Measurements from ENCODE around the gene MRPL36.

MRPL36 gene

DNA sequence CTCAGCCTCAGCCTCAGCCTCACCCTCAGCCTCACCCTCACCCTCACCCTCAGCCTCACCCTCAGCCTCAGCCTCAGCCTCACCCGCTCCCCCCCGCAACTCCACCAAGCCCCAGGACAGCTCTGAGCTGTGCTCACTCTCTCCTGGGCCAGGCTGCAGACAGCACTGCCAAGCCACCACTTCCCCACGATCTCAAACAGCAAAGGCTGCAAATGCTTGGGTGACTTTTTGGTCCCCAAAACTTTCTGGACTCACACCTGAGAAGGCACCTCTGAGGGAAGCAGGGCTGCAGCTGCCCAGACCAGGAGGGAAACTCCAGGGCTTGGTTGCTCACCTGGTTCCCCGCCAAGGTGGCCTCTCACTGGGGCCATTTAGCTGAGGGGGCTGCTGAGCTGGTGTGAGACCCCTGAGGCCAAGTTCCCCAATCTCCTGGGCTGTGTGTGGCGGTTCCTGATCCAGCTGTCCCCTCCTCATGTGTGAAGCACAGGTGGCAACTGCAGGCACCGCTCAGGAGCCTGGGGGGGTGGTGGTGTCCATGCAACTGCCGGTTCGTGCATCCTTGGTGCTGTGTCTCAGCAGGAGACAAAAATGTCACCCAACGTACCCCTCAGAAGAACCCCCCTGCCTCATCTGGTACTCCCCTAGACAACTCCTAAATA, 17.8 kb downstream of the MRPL36 start:
- no peak overlapping the region for H3K27ac ChIP-seq (ENCODE audit: insufficient read depth, low read depth, low read length, poor library complexity, severe bottlenecking)
- H3K36me3 ChIP-seq (ENCODE audit: control insufficient read depth, insufficient read depth, low read length) = no peaks in the 10 kb centered on the region
- no peaks in the 10 kb centered on the region for H3K4me1 ChIP-seq (ENCODE audit: control insufficient read depth, insufficient read depth, low read length)
- no peaks in the 10 kb centered on the region for H3K9me3 ChIP-seq (ENCODE audit: control insufficient read depth, low read length)
- H3K27me3 ChIP-seq (ENCODE audit: control insufficient read depth, insufficient read depth, low read length, poor library complexity, severe bottlenecking) = no peaks in the 10 kb centered on the region
- 91 to 92% methylated on average over 9 of the region's 9 CpGs for WGBS, 2 experiments
- H3K4me3 ChIP-seq (ENCODE audit: insufficient read depth, low read depth, low read length) = no peak overlapping the region

DNA sequence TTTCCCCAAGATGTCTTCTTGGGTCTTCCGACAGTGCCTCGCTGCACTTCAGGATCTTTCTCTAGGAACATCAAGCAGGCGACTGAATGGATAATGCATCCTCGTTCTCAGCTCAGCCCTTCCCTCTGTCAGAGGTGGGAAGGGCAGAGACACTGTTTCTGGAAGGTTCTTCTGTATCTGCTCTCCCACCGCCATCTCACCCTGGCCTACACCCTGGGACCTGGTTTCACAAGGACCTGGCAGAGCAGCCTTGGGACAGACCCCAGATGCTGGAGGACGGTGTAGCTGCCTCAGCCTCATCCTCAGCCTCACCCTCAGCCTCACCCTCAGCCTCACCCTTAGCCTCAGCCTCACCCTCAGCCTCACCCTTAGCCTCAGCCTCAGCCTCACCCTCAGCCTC, 18.5 kb downstream of the MRPL36 start:
- Histone ChIP-seq H3K9me3 (ENCODE audit: control insufficient read depth, low read length) (no peaks in the 10 kb centered on the region), H3K4me1 (ENCODE audit: control insufficient read depth, insufficient read depth, low read length) (no peaks in the 10 kb centered on the region), H3K27ac (ENCODE audit: insufficient read depth, low read depth, low read length, poor library complexity, severe bottlenecking) (no peak overlapping the region), H3K27me3 (ENCODE audit: control insufficient read depth, insufficient read depth, low read length, poor library complexity, severe bottlenecking) (no peaks in the 10 kb centered on the region), H3K4me3 (ENCODE audit: insufficient read depth, low read depth, low read length) (no peak overlapping the region), H3K36me3 (ENCODE audit: control insufficient read depth, insufficient read depth, low read length) (no peaks in the 10 kb centered on the region)
- WGBS, 2 experiments = 95 to 97% methylated on average over 6 of the region's 6 CpGs

DNA sequence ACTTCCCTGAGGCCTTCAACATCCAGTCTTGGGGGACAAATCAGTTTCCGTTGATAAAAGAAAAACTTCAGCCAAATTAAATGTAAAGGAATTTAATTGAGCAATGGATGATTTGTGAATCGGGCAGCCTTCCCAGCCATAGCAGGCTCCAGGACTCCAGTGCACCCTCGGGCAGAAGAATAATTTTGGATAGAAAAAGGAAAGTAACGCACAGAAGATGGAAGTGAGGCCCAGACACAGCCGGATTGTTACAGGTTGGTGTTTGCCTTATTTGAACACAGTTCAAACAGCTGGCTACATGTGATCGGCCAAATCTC, 19.1 kb downstream of the MRPL36 start:
- whole genome bisulfite sequencing, 2 experiments = 94 to 95% methylated on average over 6 of the region's 6 CpGs
- Histone ChIP-seq H3K4me3 (ENCODE audit: insufficient read depth, low read depth, low read length) (no peak overlapping the region), H3K4me1 (ENCODE audit: control insufficient read depth, insufficient read depth, low read length) (no peaks in the 10 kb centered on the region), H3K9me3 (ENCODE audit: control insufficient read depth, low read length) (no peaks in the 10 kb centered on the region), H3K36me3 (ENCODE audit: control insufficient read depth, insufficient read depth, low read length) (no peaks in the 10 kb centered on the region), H3K27ac (ENCODE audit: insufficient read depth, low read depth, low read length, poor library complexity, severe bottlenecking) (no peak overlapping the region), H3K27me3 (ENCODE audit: control insufficient read depth, insufficient read depth, low read length, poor library complexity, severe bottlenecking) (no peaks in the 10 kb centered on the region)

DNA sequence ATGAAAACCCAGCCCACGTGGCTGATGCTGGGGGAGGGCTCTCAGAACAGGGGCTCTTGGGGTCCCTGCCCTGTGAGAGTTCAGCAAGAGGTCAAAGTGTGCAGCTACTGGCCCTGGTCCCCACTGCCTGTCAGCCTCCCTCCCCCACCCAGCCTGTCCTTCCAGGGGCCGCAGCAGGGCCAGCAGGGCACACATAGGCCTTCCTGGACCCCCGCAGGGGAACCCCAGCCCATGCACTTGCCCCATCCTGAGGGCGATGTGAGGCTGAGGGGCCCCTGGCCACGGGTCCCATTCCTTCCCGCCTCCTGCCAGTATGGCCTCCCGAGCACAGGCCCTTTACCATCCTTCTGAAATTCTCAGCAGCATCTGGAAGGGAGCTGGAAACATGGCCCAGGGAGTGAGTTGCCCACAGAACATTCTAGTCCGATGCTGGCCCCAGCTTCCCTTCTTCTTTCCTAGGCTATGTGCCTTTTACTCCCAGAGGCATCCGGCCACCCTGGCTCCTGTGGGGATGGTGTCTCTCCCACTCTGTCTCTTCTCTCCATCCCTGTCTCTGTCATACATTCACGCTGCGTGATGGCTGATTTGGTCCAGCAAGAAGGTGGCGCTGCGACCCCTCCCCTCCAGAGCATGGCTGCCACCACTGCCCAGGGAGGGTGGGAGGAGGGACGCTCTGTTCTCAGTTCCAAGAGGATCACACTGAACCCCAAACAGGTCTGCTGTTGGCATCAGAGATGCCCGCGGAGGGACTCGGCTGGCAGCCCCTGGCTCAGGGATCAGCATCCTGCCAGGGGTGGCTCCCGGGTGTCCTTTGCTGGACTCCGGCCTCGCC, 19.6 kb downstream of the MRPL36 start:
- H3K27ac ChIP-seq (ENCODE audit: insufficient read depth, low read depth, low read length, poor library complexity, severe bottlenecking) = no peak overlapping the region
- H3K36me3 ChIP-seq (ENCODE audit: control insufficient read depth, insufficient read depth, low read length) = no peaks in the 10 kb centered on the region
- H3K4me3 ChIP-seq (ENCODE audit: insufficient read depth, low read depth, low read length) = no peak overlapping the region
- no peaks in the 10 kb centered on the region for H3K9me3 ChIP-seq (ENCODE audit: control insufficient read depth, low read length)
- whole genome bisulfite sequencing, 2 experiments = 91 to 92% methylated on average over 20 of the region's 20 CpGs
- no peaks in the 10 kb centered on the region for H3K4me1 ChIP-seq (ENCODE audit: control insufficient read depth, insufficient read depth, low read length)
- no peaks in the 10 kb centered on the region for H3K27me3 ChIP-seq (ENCODE audit: control insufficient read depth, insufficient read depth, low read length, poor library complexity, severe bottlenecking)

DNA sequence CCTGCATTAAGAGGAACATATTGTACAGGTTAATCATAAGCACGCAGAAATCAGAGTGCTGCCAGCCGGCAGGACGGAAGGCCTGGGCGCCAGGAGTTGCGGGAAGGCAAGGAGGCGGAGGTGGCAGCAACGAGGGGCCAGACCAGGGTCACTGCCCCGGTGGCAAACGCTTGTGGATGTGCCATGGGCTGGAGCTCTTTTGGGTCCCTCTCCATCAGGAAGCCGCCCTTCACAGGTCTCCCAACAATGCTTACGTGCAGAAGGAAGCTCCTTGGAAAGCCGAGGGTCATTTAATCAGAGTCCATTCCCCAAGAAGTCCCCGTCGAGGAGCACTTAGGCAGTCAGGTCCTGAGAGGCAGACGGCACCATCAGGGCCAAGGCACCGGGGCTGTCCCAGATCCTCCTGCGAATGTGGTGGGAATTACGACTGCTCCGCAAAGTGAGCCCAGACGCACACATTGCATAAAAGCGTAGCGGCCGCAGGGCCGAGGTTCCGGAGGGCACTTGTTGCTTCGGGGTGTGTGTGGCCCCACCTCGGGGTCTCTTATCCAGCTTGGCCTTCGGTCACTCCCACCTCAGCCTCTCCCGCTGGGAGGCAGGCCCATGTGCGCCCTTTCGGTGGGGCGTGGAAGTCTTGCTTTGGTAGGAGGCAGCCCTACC, 20.5 kb downstream of the MRPL36 start:
- Histone ChIP-seq H3K36me3 (ENCODE audit: control insufficient read depth, insufficient read depth, low read length) (no peaks in the 10 kb centered on the region), H3K4me1 (ENCODE audit: control insufficient read depth, insufficient read depth, low read length) (no peaks in the 10 kb centered on the region), H3K4me3 (ENCODE audit: insufficient read depth, low read depth, low read length) (no peak overlapping the region), H3K9me3 (ENCODE audit: control insufficient read depth, low read length) (no peaks in the 10 kb centered on the region), H3K27ac (ENCODE audit: insufficient read depth, low read depth, low read length, poor library complexity, severe bottlenecking) (no peak overlapping the region), H3K27me3 (ENCODE audit: control insufficient read depth, insufficient read depth, low read length, poor library complexity, severe bottlenecking) (no peaks in the 10 kb centered on the region)
- WGBS, 2 experiments = 94% methylated on average over 32 of the region's 32 CpGs

DNA sequence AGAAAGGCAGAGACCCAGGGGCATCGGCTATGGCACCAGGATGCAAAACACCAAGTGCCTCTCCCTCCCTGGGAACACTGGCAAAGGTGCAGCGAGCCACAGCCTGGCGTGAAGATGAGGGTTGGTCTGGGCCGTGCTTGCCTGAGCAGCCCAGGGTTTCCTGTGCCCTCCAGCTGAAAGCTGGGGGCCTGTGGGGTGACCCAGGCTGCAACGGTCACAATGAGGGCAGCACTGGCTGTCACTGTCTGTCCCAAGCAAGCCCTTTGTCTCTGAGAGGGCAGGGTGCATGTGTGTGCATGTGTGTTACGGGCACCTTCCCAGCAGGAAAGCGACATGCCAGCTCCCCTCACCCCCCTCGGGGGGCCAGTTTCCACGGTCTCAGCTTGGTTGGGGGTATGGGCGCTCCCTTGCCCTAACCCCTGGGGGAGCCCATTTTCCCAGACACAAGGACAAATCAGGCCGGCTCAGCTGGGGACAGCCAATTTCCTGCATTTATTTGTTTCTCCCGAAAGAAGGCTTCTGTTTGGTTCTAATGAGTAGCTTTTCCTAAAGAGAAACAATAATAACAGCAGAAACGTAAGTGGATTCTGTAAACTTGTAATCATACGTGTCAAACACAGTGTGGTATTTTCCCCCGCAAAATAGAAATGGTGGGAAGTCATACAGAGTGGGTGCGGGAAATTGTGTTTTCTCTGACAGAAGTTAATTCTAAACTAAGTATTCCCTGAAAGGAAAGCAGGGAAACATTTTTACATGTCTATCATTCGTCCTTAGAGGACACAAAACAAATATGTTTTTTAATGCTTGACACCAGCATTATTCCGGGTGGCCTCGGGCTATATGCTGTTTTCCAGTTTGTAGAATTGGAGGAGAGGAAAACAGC, 21.3 kb downstream of the MRPL36 start:
- Histone ChIP-seq H3K27ac (ENCODE audit: insufficient read depth, low read depth, low read length, poor library complexity, severe bottlenecking) (no peak overlapping the region), H3K36me3 (ENCODE audit: control insufficient read depth, insufficient read depth, low read length) (no peaks in the 10 kb centered on the region)
- WGBS, 2 experiments = 83 to 86% methylated on average over 19 of the region's 19 CpGs

DNA sequence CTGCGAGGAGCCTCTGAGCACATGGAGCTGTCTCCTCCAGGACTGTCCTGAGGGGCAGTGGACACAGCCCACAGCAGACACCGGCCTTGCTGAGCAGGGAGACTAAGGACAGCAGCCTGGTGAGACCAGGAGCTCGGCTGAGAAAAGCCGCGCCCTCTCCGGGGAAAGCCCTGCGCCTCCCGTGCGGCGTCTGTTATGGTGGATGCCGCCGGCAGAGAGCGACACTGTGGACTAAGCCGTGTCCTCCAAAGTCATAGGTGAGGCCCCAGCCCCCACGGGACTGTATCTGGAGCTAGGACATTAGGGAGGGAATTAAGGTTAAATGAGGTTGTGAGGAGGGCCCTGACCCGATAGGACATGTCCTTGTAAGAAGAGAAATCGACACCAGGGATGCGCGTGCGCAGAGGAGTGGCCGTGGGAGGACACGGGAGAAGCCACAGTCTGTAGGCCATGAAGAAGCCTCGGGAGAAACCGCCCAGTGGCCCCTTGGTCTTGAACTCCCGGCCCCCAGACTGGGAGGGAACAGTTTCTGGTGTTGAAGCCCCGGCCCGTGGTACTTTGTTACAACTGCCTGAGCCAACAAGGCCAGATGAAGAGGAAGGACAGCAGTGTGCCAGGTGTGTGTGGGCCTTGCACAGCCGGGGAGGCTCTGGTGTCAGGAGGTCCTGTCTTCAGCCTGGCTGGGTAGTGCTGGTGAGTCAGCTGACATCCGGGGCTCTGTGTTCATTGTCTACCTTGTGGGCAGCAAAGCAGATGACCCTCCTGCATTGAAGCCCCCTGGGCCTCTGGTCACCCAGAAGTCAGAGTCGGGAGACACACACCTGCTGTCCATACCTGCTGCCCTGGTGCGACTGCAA, 22.1 kb downstream of the MRPL36 start:
- Histone ChIP-seq H3K27me3 (ENCODE audit: control insufficient read depth, insufficient read depth, low read length, poor library complexity, severe bottlenecking) (no peaks in the 10 kb centered on the region), H3K4me3 (ENCODE audit: insufficient read depth, low read depth, low read length) (no peak overlapping the region), H3K9me3 (ENCODE audit: control insufficient read depth, low read length) (no peaks in the 10 kb centered on the region), H3K4me1 (ENCODE audit: control insufficient read depth, insufficient read depth, low read length) (no peaks in the 10 kb centered on the region), H3K36me3 (ENCODE audit: control insufficient read depth, insufficient read depth, low read length) (no peaks in the 10 kb centered on the region), H3K27ac (ENCODE audit: insufficient read depth, low read depth, low read length, poor library complexity, severe bottlenecking) (peak overlapping the region; percentile 8)
- 95 to 96% methylated on average over 31 of the region's 31 CpGs for WGBS, 2 experiments

More for the DNA sequence above, 21.3 kb downstream of the MRPL36 start:
- no peak overlapping the region for H3K4me3 ChIP-seq (ENCODE audit: insufficient read depth, low read depth, low read length)
- H3K27me3 ChIP-seq (ENCODE audit: control insufficient read depth, insufficient read depth, low read length, poor library complexity, severe bottlenecking) = no peaks in the 10 kb centered on the region
- H3K9me3 ChIP-seq (ENCODE audit: control insufficient read depth, low read length) = no peaks in the 10 kb centered on the region
- H3K4me1 ChIP-seq (ENCODE audit: control insufficient read depth, insufficient read depth, low read length) = no peaks in the 10 kb centered on the region

DNA sequence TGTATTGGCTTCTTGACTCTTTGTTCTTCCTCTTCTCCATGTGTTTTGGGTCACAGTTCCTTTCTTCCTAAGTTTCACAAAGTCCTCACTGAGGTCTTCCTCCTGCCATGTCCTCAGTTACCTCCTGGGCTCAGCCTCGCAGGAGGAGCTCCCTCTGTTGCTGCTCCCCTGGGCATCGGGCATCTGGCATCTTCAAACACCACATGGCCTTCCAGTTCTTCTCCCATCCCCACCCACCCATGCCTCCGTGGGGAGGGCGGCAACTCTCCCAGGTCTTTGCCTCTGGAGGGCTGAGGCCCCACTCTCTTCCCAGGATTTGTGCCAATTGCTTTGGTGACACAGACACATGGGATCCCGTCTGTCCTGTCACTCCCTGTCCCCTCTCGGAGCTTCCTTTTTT, 22.8 kb downstream of the MRPL36 start:
- no peaks in the 10 kb centered on the region for H3K27me3 ChIP-seq (ENCODE audit: control insufficient read depth, insufficient read depth, low read length, poor library complexity, severe bottlenecking)
- WGBS, 2 experiments = 93 to 94% methylated on average over 6 of the region's 6 CpGs
- no peaks in the 10 kb centered on the region for H3K4me1 ChIP-seq (ENCODE audit: control insufficient read depth, insufficient read depth, low read length)
- no peak overlapping the region for H3K4me3 ChIP-seq (ENCODE audit: insufficient read depth, low read depth, low read length)
- H3K27ac ChIP-seq (ENCODE audit: insufficient read depth, low read depth, low read length, poor library complexity, severe bottlenecking) = no peak overlapping the region
- no peaks in the 10 kb centered on the region for H3K9me3 ChIP-seq (ENCODE audit: control insufficient read depth, low read length)
- H3K36me3 ChIP-seq (ENCODE audit: control insufficient read depth, insufficient read depth, low read length) = no peaks in the 10 kb centered on the region

DNA sequence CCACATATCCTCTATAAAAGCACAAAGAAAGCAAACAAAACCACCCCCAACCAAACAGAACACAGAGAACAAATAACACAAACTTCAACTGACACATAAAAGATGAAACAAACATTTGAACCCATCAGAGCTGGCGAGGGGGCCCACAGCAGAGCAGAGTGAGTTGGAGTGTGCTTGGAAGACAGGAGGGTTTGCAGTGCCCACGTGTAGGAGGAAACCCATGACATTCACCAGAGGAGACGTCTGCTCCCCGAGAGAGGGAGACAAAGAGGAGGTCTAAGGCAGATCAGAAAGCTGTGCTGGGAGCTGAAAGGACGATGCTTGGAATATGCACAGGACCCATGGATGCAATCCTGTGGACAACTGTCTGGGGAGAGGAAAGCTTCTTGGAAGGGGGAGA, 27.0 kb downstream of the MRPL36 start:
- Histone ChIP-seq H3K4me1 (ENCODE audit: control insufficient read depth, insufficient read depth, low read length) (no peaks in the 10 kb centered on the region), H3K27ac (ENCODE audit: insufficient read depth, low read depth, low read length, poor library complexity, severe bottlenecking) (no peak overlapping the region), H3K4me3 (ENCODE audit: insufficient read depth, low read depth, low read length) (no peak overlapping the region), H3K36me3 (ENCODE audit: control insufficient read depth, insufficient read depth, low read length) (no peaks in the 10 kb centered on the region), H3K27me3 (ENCODE audit: control insufficient read depth, insufficient read depth, low read length, poor library complexity, severe bottlenecking) (no peaks in the 10 kb centered on the region), H3K9me3 (ENCODE audit: control insufficient read depth, low read length) (no peaks in the 10 kb centered on the region)
- 65% methylated on average over 5 of the region's 5 CpGs for WGBS, 2 experiments

All from ectodermal cell (in vitro differentiated cells).